MG63 (cell line): ENCODE results near the gene LGALS4. TPM values are rescaled to one million over a fixed set of nuclear protein-coding genes. Genes with fewer than 3 reads are reported as not detected.
"Not testable (repeated sequence)": the region's sequence is repeated elsewhere in the genome, so short reads cannot be mapped to it uniquely, and the experiment has no call there.

Experiments
- DNase-seq: peaks from one replicate; pipeline ENCODE4 v3.0.0-alpha.2; 2020
- H3K27me3 ChIP-seq: fragments of 250-450 bp; sonication (Bioruptor Pico); 2 replicates; pipeline ENCODE4 v1.5.1; 2020; ENCODE audit warnings: mild to moderate bottlenecking, moderate library complexity
- H3K36me3 ChIP-seq: fragments of 250-450 bp; sonication (Bioruptor Pico); 2 replicates; pipeline ENCODE4 v1.5.1; 2020; ENCODE audit warnings: mild to moderate bottlenecking, moderate library complexity
- H3K4me3 ChIP-seq: fragments of 250-450 bp; sonication (Bioruptor Pico); 2 replicates; pipeline ENCODE4 v1.5.1; 2020; ENCODE audit warnings: mild to moderate bottlenecking, moderate library complexity
- H3K9me3 ChIP-seq: fragments of 250-450 bp; sonication (Bioruptor Pico); 2 replicates; pipeline ENCODE4 v1.5.1; 2020; ENCODE audit warnings: mild to moderate bottlenecking, moderate library complexity
- total RNA-seq: library from RNA; depleted of rRNA; stranded (reverse); fragments of >200 nt; shearing (Covaris generic); gene quantifications from 2 replicates; pipeline ENCODE4 v1.2.3, GENCODE V29; 2014; ENCODE audit warnings: low replicate concordance; rRNA removed

The LGALS4 gene
- total RNA-seq, 1 experiment from 2014 or later, result not detected

- H3K27me3 ChIP-seq, DNase-seq, H3K4me3 ChIP-seq, H3K9me3 ChIP-seq, H3K36me3 ChIP-seq: not testable (repeated sequence)
These were observed 41.2 kb downstream of the LGALS4 start for GRCh38 chr19:38771569-38771968.

GRCh38 chr19:38770949-38771275 lies 41.8 kb downstream of the LGALS4 start:
- not testable (repeated sequence) for H3K4me3 ChIP-seq, H3K27me3 ChIP-seq, H3K9me3 ChIP-seq, H3K36me3 ChIP-seq, DNase-seq

GRCh38 chr19:38770228-38770948 lies 42.4 kb downstream of the LGALS4 start:
- H3K4me3 ChIP-seq, H3K9me3 ChIP-seq: not testable (repeated sequence)

GRCh38 chr19:38769635-38770211 lies 43.0 kb downstream of the LGALS4 start:
- peak; percentile 71 for DNase-seq
- Histone ChIP-seq H3K36me3 (no peaks in the 10 kb centered on the region), H3K27me3 (0 out of 2 replicates have a peak, but pooled peaks cover 3% of the 10 kb centered on the region), H3K9me3 (peaks cover 2% of the 10 kb centered on the region; the same call in 1 of the 2 replicates), H3K4me3 (no peak overlapping the region)

More at GRCh38 chr19:38770228-38770948, 42.4 kb downstream of the LGALS4 start:
- not testable (repeated sequence) for H3K27me3 ChIP-seq, DNase-seq, H3K36me3 ChIP-seq

GRCh38 chr19:38766276-38767047 lies 46.3 kb downstream of the LGALS4 start:
- H3K27me3 ChIP-seq, result 0 out of 2 replicates have a peak, but pooled peaks cover 3% of the 10 kb centered on the region
- DNase-seq, result no peak

GRCh38 chr19:38765214-38765613 lies 47.5 kb downstream of the LGALS4 start:
- no peaks in the 10 kb centered on the region for H3K36me3 ChIP-seq
- H3K9me3 ChIP-seq, result peaks cover 2% of the 10 kb centered on the region; the same call in 1 of the 2 replicates
- H3K27me3 ChIP-seq, result 0 out of 2 replicates have a peak, but pooled peaks cover 3% of the 10 kb centered on the region
- H3K4me3 ChIP-seq, result no peak overlapping the region
- no peak for DNase-seq

More at GRCh38 chr19:38766276-38767047, 46.3 kb downstream of the LGALS4 start:
- H3K4me3 ChIP-seq, result no peak overlapping the region
- no peaks in the 10 kb centered on the region for H3K36me3 ChIP-seq
- H3K9me3 ChIP-seq, result peaks cover 2% of the 10 kb centered on the region; the same call in 1 of the 2 replicates

- Histone ChIP-seq H3K9me3 (peaks cover 2% of the 10 kb centered on the region; the same call in 1 of the 2 replicates), H3K4me3 (no peak overlapping the region), H3K36me3 (no peaks in the 10 kb centered on the region), H3K27me3 (0 out of 2 replicates have a peak, but pooled peaks cover 3% of the 10 kb centered on the region)
- no peak for DNase-seq
These were observed 48.9 kb downstream of the LGALS4 start for GRCh38 chr19:38763795-38764220.

GRCh38 chr19:38761884-38762389 lies 50.8 kb downstream of the LGALS4 start:
- H3K9me3 ChIP-seq, DNase-seq, H3K27me3 ChIP-seq, H3K36me3 ChIP-seq, H3K4me3 ChIP-seq: not testable (repeated sequence)

GRCh38 chr19:38760805-38761517 lies 51.8 kb downstream of the LGALS4 start:
- H3K27me3 ChIP-seq, H3K36me3 ChIP-seq, DNase-seq, H3K9me3 ChIP-seq, H3K4me3 ChIP-seq: not testable (repeated sequence)

GRCh38 chr19:38759590-38760003 lies 53.1 kb downstream of the LGALS4 start:
- no peaks in the 10 kb centered on the region for H3K9me3 ChIP-seq
- no peaks in the 10 kb centered on the region for H3K36me3 ChIP-seq
- no peak for DNase-seq
- no peaks in the 10 kb centered on the region for H3K27me3 ChIP-seq
- no peak overlapping the region for H3K4me3 ChIP-seq

- H3K36me3 ChIP-seq, H3K9me3 ChIP-seq, H3K27me3 ChIP-seq, H3K4me3 ChIP-seq, DNase-seq: not testable (repeated sequence)
These were observed 58.5 kb downstream of the LGALS4 start for GRCh38 chr19:38754196-38754595.

- H3K27me3 ChIP-seq, DNase-seq, H3K36me3 ChIP-seq, H3K9me3 ChIP-seq, H3K4me3 ChIP-seq: not testable (repeated sequence)
These were observed 59.0 kb downstream of the LGALS4 start for GRCh38 chr19:38753783-38754182.

Other genes starting within 250 kb of the LGALS4 start
- gene MAP4K1, start 195.0 kb downstream of the LGALS4 start, total RNA-seq, result 0.30 TPM in 1 of 2 replicates, not detected in the other
- 252 and 669 TPM in 2 replicates for gene EIF3K, start 193.8 kb downstream of the LGALS4 start, total RNA-seq
- 476 and 621 TPM in 2 replicates for gene ACTN4, start 165.3 kb downstream of the LGALS4 start, total RNA-seq
- not detected in 2 replicates for gene CAPN12, start 68.5 kb downstream of the LGALS4 start, total RNA-seq
- gene LGALS7, start 39.4 kb downstream of the LGALS4 start, total RNA-seq, result not detected in 2 replicates
- not detected in 2 replicates for gene LGALS7B, start 23.7 kb downstream of the LGALS4 start, total RNA-seq
- 76.7 and 102 TPM in 2 replicates for gene ECH1, start 18.8 kb upstream of the LGALS4 start, total RNA-seq
- 385 and 511 TPM in 2 replicates for gene HNRNPL, start 37.0 kb upstream of the LGALS4 start, total RNA-seq
- gene RINL, start 65.3 kb upstream of the LGALS4 start, total RNA-seq, result 6.9 and 8.2 TPM in 2 replicates
- 45.3 and 72.9 TPM in 2 replicates for gene SIRT2, start 86.7 kb upstream of the LGALS4 start, total RNA-seq
- gene NFKBIB, start 87.0 kb upstream of the LGALS4 start, total RNA-seq, result 18.7 and 49.6 TPM in 2 replicates
- gene CCER2, start 99.2 kb upstream of the LGALS4 start, total RNA-seq, result not detected in 2 replicates
- 18.4 and 20.8 TPM in 2 replicates for gene SARS2, start 117.8 kb upstream of the LGALS4 start, total RNA-seq
- 82.3 and 150 TPM in 2 replicates for gene MRPS12, start 118.0 kb upstream of the LGALS4 start, total RNA-seq
- 53.1 and 67.1 TPM in 2 replicates for gene FBXO17, start 162.8 kb upstream of the LGALS4 start, total RNA-seq
- 0.82 TPM in 1 of 2 replicates, not detected in the other for gene FBXO27, start 219.6 kb upstream of the LGALS4 start, total RNA-seq